Measurements from ENCODE around the gene AGR2. TPM values are rescaled to one million over a fixed set of nuclear protein-coding genes. Genes with fewer than 3 reads are reported as not detected.

The AGR2 gene
- total and polyA plus RNA-seq, 10 of the 15 experiments (the other 5 are each of a cell fraction or from before 2014, with no cell fraction given) = 0.67 TPM; not detected in 9

GRCh38 chr7:16803125-16803524 lies 1.7 kb downstream of the AGR2 start:
- TF ChIP-seq MXI1 (IDR thresholded peaks at IDR 0.05; ENCODE audit: low read depth, low read length) (no peak), ZNF592 (IDR thresholded peaks at IDR 0.05) (no peak), CREM (IDR thresholded peaks at IDR 0.05; ENCODE audit: low read depth) (no peak), BACH1 (IDR thresholded peaks at IDR 0.05; ENCODE audit: borderline replicate concordance) (no peak), RELB (IDR thresholded peaks at IDR 0.05; ENCODE audit: low read depth) (no peak), PKNOX1 (IDR thresholded peaks at IDR 0.05) (no peak), TCF3 (IDR thresholded peaks at IDR 0.05; ENCODE audit: borderline replicate concordance, insufficient read depth, low read depth, low read length) (no peak), PAX8 (IDR thresholded peaks at IDR 0.05) (no peak), TAF1 (IDR thresholded peaks at IDR 0.05; ENCODE audit: borderline replicate concordance, low read depth, low read length) (no peak), ETV6 (conservative IDR thresholded peaks at IDR 0.05 in 1 of 2, IDR thresholded peaks at IDR 0.05 in 1 of 2; ENCODE audit: borderline replicate concordance in 1 of 2, low read depth in 1 of 2) (no peak), BHLHE40 (IDR thresholded peaks at IDR 0.05; ENCODE audit: borderline replicate concordance in 1 of 2, low read depth in 2 of 2, low read length in 1 of 2) (no peak), IRF3 (IDR thresholded peaks at IDR 0.05) (no peak), NRF1 (conservative IDR thresholded peaks at IDR 0.05; ENCODE audit: low read depth, low read length) (no peak), LARP7 (IDR thresholded peaks at IDR 0.05) (no peak)
- Histone ChIP-seq H3K9me3 (replicated peaks; ENCODE audit: control insufficient read depth, insufficient read depth, low read length) (no peaks in the 10 kb centered on the region), H4K20me1 (ENCODE audit: control insufficient read depth, insufficient read depth) (no peaks in the 10 kb centered on the region), H3K9ac (ENCODE audit: control insufficient read depth, insufficient read depth, low read length) (no peak overlapping the region), H3K27ac (ENCODE audit: control insufficient read depth, insufficient read depth) (no peak overlapping the region), H3K36me3 (ENCODE audit: control insufficient read depth in 2 of 2, insufficient read depth in 2 of 2, low read length in 1 of 2) (no peaks in the 10 kb centered on the region), H2AFZ (ENCODE audit: control insufficient read depth, low read depth, low read length) (no peak overlapping the region), H3K4me3 (no peak overlapping the region), H3K4me1 (ENCODE audit: control insufficient read depth, insufficient read depth, low read length) (no peaks in the 10 kb centered on the region), H3K4me2 (ENCODE audit: control insufficient read depth, insufficient read depth) (no peak overlapping the region), H3K79me2 (ENCODE audit: control insufficient read depth, insufficient read depth, low read length) (no peaks in the 10 kb centered on the region), H3K27me3 (replicated peaks in 1 of 2; ENCODE audit: control insufficient read depth in 2 of 2, insufficient read depth in 2 of 2, low read length in 1 of 2) (peaks cover 0 to 1% of the 10 kb centered on the region in 2 experiments; a peak in 1 of 4 replicates)
- FAIRE-seq (no peak), DNase-seq (ENCODE audit: low read depth, low spot score) (no peak), ATAC-seq (no peak)
- in situ Hi-C loops (cut with MboI) = no loop called here
- intact Hi-C loops (cut with micrococcal nuclease; ENCODE audit: unreplicated experiment) = no loop called here
- BruUV-seq (replicated peaks) = no TSS peak
- ChIA-PET RAD21 (ENCODE audit: unreplicated experiment) (no interaction called here), SMC1A (ENCODE audit: uncharacterized antibody, unreplicated experiment) (no interaction called here), POLR2A (no interaction called here), CTCF (interaction anchor here (0.9 to 1.4 kb wide), 3 partner anchors 14 to 117 kb away, joined by 3 to 4 read pairs (median 4); no protein-coding TSS in a partner anchor)
- WGBS (ENCODE audit: insufficient coverage, insufficient replicate concordance, low lambda C conversion rate, missing lambda C conversion rate) = 52% methylated on average over 4 of the region's 4 CpGs

Measured in GM12878 (cell line).